IMR-90 (cell line): Measurements from ENCODE around the gene DMD. TPM values are rescaled to one million over a fixed set of nuclear protein-coding genes. Genes with fewer than 3 reads are reported as not detected.

Source experiments
- ATAC-seq: fragments of 200-7000 bp; cut with Tn5 transposase; 2 replicates; pipeline ENCODE4 v1.9.1; 2020; ENCODE audit warnings: low read depth, mild to moderate bottlenecking, moderate library complexity
- BruUV-seq: library from RNA; stranded (reverse); fragments of 400-500 nt; replicated peaks from 2 replicates; lab custom pipeline; 2021; lab: Mats Ljungman, UMichigan
- CTCF ChIA-PET: fragments of 300-600 bp; formaldehyde crosslinking; extraction: SDS; loops from one replicate; lab custom pipeline; 2021; ENCODE audit warnings: antibody characterized with exemption; lab: Yijun Ruan, JAX
- POLR2A ChIA-PET: fragments of 300-600 bp; sonication (Branson Sonifier 250); formaldehyde crosslinking; loops from one replicate; lab custom pipeline; 2022; ENCODE audit warnings: antibody characterized with exemption; ENCODE audit not compliant: unreplicated experiment; lab: Charles Lee
- DNase-seq: peaks from one replicate; pipeline ENCODE4 v3.0.0; 2013
- H2AFZ ChIP-seq: replicated peaks from 2 replicates; pipeline ENCODE3; 2013; ENCODE audit warnings: low read length, mild to moderate bottlenecking; ENCODE audit not compliant: poor library complexity
- H2AK5ac ChIP-seq: 2 replicates; pipeline ENCODE4 v1.6.1; 2013; ENCODE audit warnings: low read depth, low read length, inconsistent platforms
- H2AK9ac ChIP-seq: replicated peaks from 2 replicates; pipeline ENCODE3; 2013; ENCODE audit warnings: mild to moderate bottlenecking, low read depth, low read length, moderate library complexity; ENCODE audit not compliant: poor library complexity
- H2BK120ac ChIP-seq: 2 replicates; pipeline ENCODE4 v1.6.1; 2013; ENCODE audit warnings: low read depth, low read length, inconsistent platforms
- H2BK15ac ChIP-seq: 3 replicates; pipeline ENCODE4 v1.6.1; 2013; ENCODE audit warnings: low read depth, low read length, inconsistent platforms
- H2BK20ac ChIP-seq: 2 replicates; pipeline ENCODE4 v1.6.1; 2013; ENCODE audit warnings: low read depth, mild to moderate bottlenecking, inconsistent platforms, low read length, moderate library complexity
- H2BK5ac ChIP-seq: 2 replicates; pipeline ENCODE4 v1.6.1; 2013; ENCODE audit warnings: mild to moderate bottlenecking, low read depth, low read length, inconsistent platforms; ENCODE audit not compliant: poor library complexity, severe bottlenecking
- H3K14ac ChIP-seq: replicated peaks from 2 replicates; pipeline ENCODE4 v1.6.1; 2013; ENCODE audit warnings: low read depth, low read length, inconsistent platforms
- H3K18ac ChIP-seq: 2 replicates; pipeline ENCODE4 v1.6.1; 2013; ENCODE audit warnings: low read depth, low read length, control low read depth
- H3K23ac ChIP-seq: 2 replicates; pipeline ENCODE4 v1.6.1; 2013; ENCODE audit warnings: low read depth, low read length, inconsistent platforms
- H3K27ac ChIP-seq: 2 replicates; pipeline ENCODE4 v1.5.1; 2013; ENCODE audit warnings: mild to moderate bottlenecking, control low read depth, low read length; ENCODE audit not compliant: insufficient read depth
- H3K27me3 ChIP-seq: 2 replicates; pipeline ENCODE4 v1.6.1; 2013; ENCODE audit warnings: low read length; ENCODE audit not compliant: control insufficient read depth, insufficient read depth
- H3K36me3 ChIP-seq: 2 replicates; pipeline ENCODE4 v1.6.1; 2013; ENCODE audit warnings: low read length, mixed read lengths; ENCODE audit not compliant: control insufficient read depth, insufficient read depth
- H3K4ac ChIP-seq: 2 replicates; pipeline ENCODE4 v1.6.1; 2013; ENCODE audit warnings: low read depth, low read length, inconsistent platforms
- H3K4me1 ChIP-seq: 2 replicates; pipeline ENCODE4 v1.6.1; 2013; ENCODE audit warnings: low read length, mixed read lengths; ENCODE audit not compliant: control insufficient read depth, insufficient read depth
- H3K4me2 ChIP-seq: 2 replicates; pipeline ENCODE4 v1.6.1; 2013; ENCODE audit warnings: low read depth, mild to moderate bottlenecking, control low read depth, low read length, moderate library complexity
- H3K4me3 ChIP-seq: 2 replicates; pipeline ENCODE4 v1.5.1; 2013; ENCODE audit warnings: low read depth, mild to moderate bottlenecking, control low read depth, low read length, moderate library complexity; ENCODE audit not compliant: insufficient read depth
- H3K56ac ChIP-seq: 2 replicates; pipeline ENCODE4 v1.6.1; 2013; ENCODE audit warnings: low read length, inconsistent platforms; ENCODE audit not compliant: insufficient read depth; ENCODE audit errors: extremely low read depth
- H3K79me1 ChIP-seq, 2 experiments: 2 replicates each; pipeline ENCODE4 v1.6.1; 2013; ENCODE audit warnings: low read length in 2 of 2, inconsistent platforms in 1 of 2, low read depth in 1 of 2
- H3K9ac ChIP-seq: 2 replicates; pipeline ENCODE4 v1.6.1; 2013; ENCODE audit warnings: low read depth, low read length, control low read depth
- H3K9me1 ChIP-seq: 2 replicates; pipeline ENCODE4 v1.6.1; 2013; ENCODE audit warnings: low read length, inconsistent platforms; ENCODE audit not compliant: insufficient read depth
- H3K9me3 ChIP-seq: 2 replicates; pipeline ENCODE4 v1.6.1; 2013; ENCODE audit warnings: low read length; ENCODE audit not compliant: control insufficient read depth, insufficient read depth
- H4K20me1 ChIP-seq: 2 replicates; pipeline ENCODE4 v1.6.1; 2013; ENCODE audit warnings: low read length, inconsistent platforms; ENCODE audit not compliant: insufficient read depth
- H4K5ac ChIP-seq: 2 replicates; pipeline ENCODE4 v1.6.1; 2013; ENCODE audit warnings: mild to moderate bottlenecking, low read depth, low read length, control low read depth
- H4K8ac ChIP-seq, 2 experiments: 2 replicates each; pipeline ENCODE4 v1.6.1; 2013; ENCODE audit warnings: low read depth in 2 of 2, low read length in 2 of 2, control low read depth in 1 of 2, inconsistent platforms in 1 of 2
- H4K91ac ChIP-seq: 2 replicates; pipeline ENCODE4 v1.6.1; 2013; ENCODE audit warnings: low read depth, low read length, inconsistent platforms; ENCODE audit not compliant: insufficient read depth
- BHLHE40 ChIP-seq: fragments of 150-350 bp; IDR thresholded peaks from 2 replicates; pipeline ENCODE4 v1.6.1; 2016; ENCODE audit warnings: mild to moderate bottlenecking, low read depth, low read length
- CEBPB ChIP-seq: IDR thresholded peaks from 2 replicates; pipeline ENCODE4 v1.6.1; 2012; ENCODE audit warnings: low read depth, low read length, improper control_type of control experiment
- FOS ChIP-seq: fragments of 150-350 bp; IDR thresholded peaks from 2 replicates; pipeline ENCODE4 v1.6.1; 2016; ENCODE audit warnings: low read depth, low read length
- MAFK ChIP-seq: IDR thresholded peaks from 2 replicates; pipeline ENCODE4 v1.6.1; 2012; ENCODE audit warnings: low read depth, low read length, improper control_type of control experiment
- MAZ ChIP-seq: IDR thresholded peaks from 2 replicates; pipeline ENCODE4 v1.6.1; 2012; ENCODE audit warnings: low read depth, mild to moderate bottlenecking, low read length, improper control_type of control experiment, moderate library complexity, borderline replicate concordance
- RAD21 ChIP-seq: IDR thresholded peaks from 2 replicates; pipeline ENCODE4 v1.6.1; 2012; ENCODE audit warnings: low read length, improper control_type of control experiment
- RCOR1 ChIP-seq: IDR thresholded peaks from 2 replicates; pipeline ENCODE4 v1.6.1; 2012; ENCODE audit warnings: mild to moderate bottlenecking, low read length, improper control_type of control experiment; ENCODE audit not compliant: insufficient replicate concordance
- RFX5 ChIP-seq: IDR thresholded peaks from 2 replicates; pipeline ENCODE4 v1.8.0; 2012; ENCODE audit warnings: low read depth, mild to moderate bottlenecking, low read length, moderate library complexity
- SMC3 ChIP-seq: fragments of 150-350 bp; IDR thresholded peaks from 2 replicates; pipeline ENCODE4 v1.6.1; 2016; ENCODE audit warnings: low read depth, mild to moderate bottlenecking, antibody characterized with exemption, low read length, moderate library complexity
- WGBS, 2 experiments: methylation state at CpG; one replicate each; pipeline versions ENCODE4 v1.1.5 to v1.1.7; 2013; ENCODE audit warnings: missing lambda C conversion rate in 2 of 2; ENCODE audit not compliant: insufficient read length in 1 of 2; ENCODE audit errors: extremely low coverage in 2 of 2; 5-methylcytosine and 5-hydroxymethylcytosine counted together
- dilution Hi-C: fragments of 300-500 bp; cut with HindIII; formaldehyde crosslinking; loops from one replicate; pipeline ENCODE4 v1.14.3; 2018; ENCODE audit warnings: low sequenced_read_pairs; ENCODE audit not compliant: unreplicated experiment
- in situ Hi-C: fragments of 300-500 bp; cut with MboI; formaldehyde crosslinking; loops from 3 replicates; pipeline ENCODE4 v1.14.3; 2019; ENCODE audit warnings: low sequenced_read_pairs, inconsistent platforms, mixed read lengths
- intact Hi-C: fragments of 100-400 bp; cut with micrococcal nuclease; formaldehyde crosslinking; loops from 2 replicates; pipeline ENCODE4 v1.10.0; 2022
- polyA plus RNA-seq, 3 experiments: library from polyadenylated mRNA; depleted of rRNA; stranded (reverse); fragments of >200 nt; gene quantifications; 2 replicates each; pipeline ENCODE4 v1.2.3, GENCODE V29; 2012; ENCODE audit warnings: low replicate concordance in 1 of 3
- total RNA-seq: library from RNA; depleted of rRNA; stranded (reverse); fragments of >200 nt; gene quantifications from 2 replicates; pipeline ENCODE4 v1.2.3, GENCODE V29; 2012
- TF ChIP-seq, protein P1 (sequence below): fragments of 150-350 bp; IDR thresholded peaks from 2 replicates; pipeline ENCODE4 v1.6.1; 2017; ENCODE audit warnings: mild to moderate bottlenecking, antibody characterized with exemption, low read length, low read depth
- TF ChIP-seq, protein P2 (sequence below): fragments of 150-350 bp; IDR thresholded peaks from 2 replicates; pipeline ENCODE4 v1.6.1; 2016; ENCODE audit warnings: low read depth, mild to moderate bottlenecking, low read length, moderate library complexity, borderline replicate concordance
- TF ChIP-seq, protein P3 (sequence below): conservative IDR thresholded peaks from 2 replicates; pipeline ENCODE4 v1.5.1; 2012; ENCODE audit warnings: mild to moderate bottlenecking, low read depth, low read length, improper control_type of control experiment

Gene DMD
- total and polyA plus RNA-seq, 2 of the 4 experiments (the other 2 are of a cell fraction), result 6.6 to 11.8 TPM

DNA sequence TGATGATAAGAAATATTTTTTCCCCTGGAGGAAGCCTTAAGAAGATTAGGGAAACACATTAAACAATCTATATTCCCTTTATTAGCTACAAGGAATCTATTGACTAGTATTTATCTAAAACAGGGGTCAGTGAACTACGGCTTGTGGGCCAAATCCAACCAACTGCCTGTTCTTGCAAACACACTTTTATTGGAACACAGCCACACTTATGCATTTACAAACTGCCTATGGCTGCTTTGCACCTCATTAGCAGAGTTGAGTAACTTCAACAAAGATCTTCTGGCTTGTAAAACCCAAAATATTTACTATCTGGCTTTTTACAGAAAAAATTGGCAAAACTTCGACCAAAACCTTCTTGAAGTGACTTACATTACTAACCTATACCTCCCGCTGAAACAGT lies 1405.6 kb downstream of the DMD start:
- Histone ChIP-seq H3K14ac (no peak overlapping the region), H4K5ac (no peak overlapping the region), H3K23ac (no peak overlapping the region), H3K4me1 (no peaks in the 10 kb centered on the region), H2BK120ac (no peak overlapping the region), H4K20me1 (no peaks in the 10 kb centered on the region), H3K4me2 (no peak overlapping the region), H3K9ac (no peak overlapping the region), H2AK9ac (no peak overlapping the region), H2AK5ac (no peak overlapping the region), H3K36me3 (no peaks in the 10 kb centered on the region), H2BK20ac (no peak overlapping the region), H3K18ac (no peak overlapping the region), H3K27me3 (no peaks in the 10 kb centered on the region), H3K79me1 (no peaks in the 10 kb centered on the region), H3K27ac (no peak overlapping the region), H3K9me3 (no peaks in the 10 kb centered on the region), H2BK15ac (no peak overlapping the region), H3K4me3 (no peak overlapping the region), H3K56ac (no peak overlapping the region), H2BK5ac (no peak overlapping the region), H4K91ac (no peak overlapping the region), H3K9me1 (no peaks in the 10 kb centered on the region), H2AFZ (no peak overlapping the region), H3K4ac (no peak overlapping the region), H4K8ac (no peak overlapping the region)
- dilution Hi-C loops, result no loop called here
- BruUV-seq, result no TSS peak
- TF ChIP-seq RFX5 (no peak), MAZ (no peak), BHLHE40 (no peak), CEBPB (no peak), MAFK (no peak), SMC3 (no peak), FOS (no peak), RCOR1 (no peak), RAD21 (no peak)
- TF ChIP-seq, protein P1, sequence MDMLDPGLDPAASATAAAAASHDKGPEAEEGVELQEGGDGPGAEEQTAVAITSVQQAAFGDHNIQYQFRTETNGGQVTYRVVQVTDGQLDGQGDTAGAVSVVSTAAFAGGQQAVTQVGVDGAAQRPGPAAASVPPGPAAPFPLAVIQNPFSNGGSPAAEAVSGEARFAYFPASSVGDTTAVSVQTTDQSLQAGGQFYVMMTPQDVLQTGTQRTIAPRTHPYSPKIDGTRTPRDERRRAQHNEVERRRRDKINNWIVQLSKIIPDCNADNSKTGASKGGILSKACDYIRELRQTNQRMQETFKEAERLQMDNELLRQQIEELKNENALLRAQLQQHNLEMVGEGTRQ, result no peak
- TF ChIP-seq, protein P2, sequence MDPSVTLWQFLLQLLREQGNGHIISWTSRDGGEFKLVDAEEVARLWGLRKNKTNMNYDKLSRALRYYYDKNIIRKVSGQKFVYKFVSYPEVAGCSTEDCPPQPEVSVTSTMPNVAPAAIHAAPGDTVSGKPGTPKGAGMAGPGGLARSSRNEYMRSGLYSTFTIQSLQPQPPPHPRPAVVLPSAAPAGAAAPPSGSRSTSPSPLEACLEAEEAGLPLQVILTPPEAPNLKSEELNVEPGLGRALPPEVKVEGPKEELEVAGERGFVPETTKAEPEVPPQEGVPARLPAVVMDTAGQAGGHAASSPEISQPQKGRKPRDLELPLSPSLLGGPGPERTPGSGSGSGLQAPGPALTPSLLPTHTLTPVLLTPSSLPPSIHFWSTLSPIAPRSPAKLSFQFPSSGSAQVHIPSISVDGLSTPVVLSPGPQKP, result no peak
- TF ChIP-seq, protein P3, sequence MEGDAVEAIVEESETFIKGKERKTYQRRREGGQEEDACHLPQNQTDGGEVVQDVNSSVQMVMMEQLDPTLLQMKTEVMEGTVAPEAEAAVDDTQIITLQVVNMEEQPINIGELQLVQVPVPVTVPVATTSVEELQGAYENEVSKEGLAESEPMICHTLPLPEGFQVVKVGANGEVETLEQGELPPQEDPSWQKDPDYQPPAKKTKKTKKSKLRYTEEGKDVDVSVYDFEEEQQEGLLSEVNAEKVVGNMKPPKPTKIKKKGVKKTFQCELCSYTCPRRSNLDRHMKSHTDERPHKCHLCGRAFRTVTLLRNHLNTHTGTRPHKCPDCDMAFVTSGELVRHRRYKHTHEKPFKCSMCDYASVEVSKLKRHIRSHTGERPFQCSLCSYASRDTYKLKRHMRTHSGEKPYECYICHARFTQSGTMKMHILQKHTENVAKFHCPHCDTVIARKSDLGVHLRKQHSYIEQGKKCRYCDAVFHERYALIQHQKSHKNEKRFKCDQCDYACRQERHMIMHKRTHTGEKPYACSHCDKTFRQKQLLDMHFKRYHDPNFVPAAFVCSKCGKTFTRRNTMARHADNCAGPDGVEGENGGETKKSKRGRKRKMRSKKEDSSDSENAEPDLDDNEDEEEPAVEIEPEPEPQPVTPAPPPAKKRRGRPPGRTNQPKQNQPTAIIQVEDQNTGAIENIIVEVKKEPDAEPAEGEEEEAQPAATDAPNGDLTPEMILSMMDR, result no peak
- no CpG with 5 or more reads among the region's 3 CpGs for WGBS, 2 experiments
- no peak for DNase-seq
- in situ Hi-C loops, result no loop called here
- no peak for ATAC-seq
- ChIA-PET CTCF (no interaction called here), POLR2A (no interaction called here)
- intact Hi-C loops, result no loop called here
